Natural killer cell (primary cell): ENCODE data around the gene ATP2B1. TPM values are rescaled to one million over a fixed set of nuclear protein-coding genes. Genes with fewer than 3 reads are reported as not detected.
A peak's percentile ranks its signal among the peaks of the same experiment; 100 is the strongest.

Experiments used
- ATAC-seq, 3 donors: fragments of 150-1000 bp in 2 of 3; fragments of 200-7000 bp in 1 of 3; cut with Tn5 transposase; 1 replicate in 1 of 3; 2 replicates in 2 of 3; pipeline ENCODE4 v1.10.0; 2021; ENCODE audit warnings: mild to moderate bottlenecking in 2 of 3, moderate library complexity in 2 of 3
- DNase-seq, 2 donors: peaks; one replicate each; pipeline versions ENCODE4 v3.0.0 to v3.0.0-alpha.2; 2013 to 2021; ENCODE audit warnings: mixed read lengths in 1 of 2
- H3K27ac ChIP-seq: one replicate; pipeline ENCODE4 v1.5.1; 2013; ENCODE audit warnings: mild to moderate bottlenecking, low read length
- H3K27me3 ChIP-seq: one replicate; pipeline ENCODE4 v1.6.1; 2013; ENCODE audit warnings: low read length; ENCODE audit not compliant: control insufficient read depth, insufficient read depth
- H3K36me3 ChIP-seq: one replicate; pipeline ENCODE4 v1.6.1; 2013; ENCODE audit warnings: low read length; ENCODE audit not compliant: control insufficient read depth, insufficient read depth
- H3K4me1 ChIP-seq: one replicate; pipeline ENCODE4 v1.6.1; 2013; ENCODE audit warnings: low read length; ENCODE audit not compliant: control insufficient read depth, insufficient read depth
- H3K4me3 ChIP-seq: one replicate; pipeline ENCODE4 v1.5.1; 2013; ENCODE audit warnings: low read length
- H3K9me3 ChIP-seq: one replicate; pipeline ENCODE4 v1.6.1; 2013; ENCODE audit warnings: low read length; ENCODE audit not compliant: control insufficient read depth, insufficient read depth
- H3K27ac Mint-ChIP-seq, 2 donors: one replicate each; pipeline ENCODE4 v1.8.0; 2022; ENCODE audit warnings: mild to moderate bottlenecking in 2 of 2, mixed read lengths in 2 of 2, moderate library complexity in 1 of 2
- H3K27me3 Mint-ChIP-seq, 2 donors: one replicate each; pipeline ENCODE4 v1.8.0; 2022; ENCODE audit warnings: low read depth in 2 of 2, mixed read lengths in 2 of 2
- H3K36me3 Mint-ChIP-seq: one replicate; pipeline ENCODE4 v1.8.0; 2022; ENCODE audit warnings: mixed read lengths
- H3K4me1 Mint-ChIP-seq, 2 donors: one replicate each; pipeline ENCODE4 v1.8.0; 2022; ENCODE audit warnings: mixed read lengths in 2 of 2
- H3K4me3 Mint-ChIP-seq: one replicate; pipeline ENCODE4 v1.8.0; 2022; ENCODE audit warnings: mild to moderate bottlenecking, moderate library complexity, mixed read lengths
- H3K9me3 Mint-ChIP-seq, 2 donors: one replicate each; pipeline ENCODE4 v1.8.0; 2022; ENCODE audit warnings: mixed read lengths in 2 of 2
- WGBS: methylation state at CpG from one replicate; pipeline ENCODE4 v1.1.7; 2013; ENCODE audit warnings: missing lambda C conversion rate; ENCODE audit not compliant: insufficient coverage; 5-methylcytosine and 5-hydroxymethylcytosine counted together
- intact Hi-C: fragments of 100-400 bp; cut with micrococcal nuclease; formaldehyde crosslinking; loops from one replicate; pipeline ENCODE4 v1.14.2; 2022
- total RNA-seq, 4 donors: library from RNA; stranded (reverse); fragments of 120-200 nt in 1 of 4; gene quantifications; one replicate each; pipeline versions ENCODE4 v1.2.3 to v1.2.4, GENCODE V29; 2013 to 2022
- TF ChIP-seq, protein P1 (sequence below): fragments of 200-600 bp; IDR thresholded peaks from one replicate; pipeline ENCODE4 v1.8.0; 2022; ENCODE audit warnings: antibody characterized with exemption

The ATP2B1 gene
- total RNA-seq, 3 donors from 2014 or later (not counting 1 experiment from before 2014, with no cell fraction given): 87.8 to 97.6 (median 97.3) TPM

DNA sequence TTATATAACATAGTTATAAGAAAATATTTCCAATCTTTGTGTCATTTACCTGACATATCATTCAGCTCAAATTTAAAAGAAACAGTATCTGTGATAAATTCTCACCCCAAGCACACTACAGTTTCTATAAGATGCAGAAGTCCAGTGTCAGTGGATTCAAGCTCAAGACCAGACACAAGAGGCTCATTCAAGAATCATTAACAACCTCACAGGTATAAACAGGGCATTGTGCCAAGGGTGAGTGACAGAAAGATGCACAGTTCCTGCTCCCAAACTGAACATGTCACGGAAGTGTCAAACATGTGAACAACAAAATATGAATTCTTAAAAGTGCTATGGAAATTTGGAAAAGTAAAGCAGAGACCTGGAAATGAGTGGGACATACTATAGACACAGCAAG is 12.8 kb downstream of the ATP2B1 start:
- intact Hi-C loops: no loop called here
- 79% methylated on average over 1 of the region's 1 CpG for WGBS
- Histone ChIP-seq H3K4me1 (no peaks in the 10 kb centered on the region), H3K27ac (no peak overlapping the region), H3K4me3 (no peak overlapping the region), H3K36me3 (no peaks in the 10 kb centered on the region), H3K9me3 (no peaks in the 10 kb centered on the region), H3K27me3 (no peaks in the 10 kb centered on the region)
- no peaks in the 10 kb centered on the region for H3K9me3 Mint-ChIP-seq
- no peaks in the 10 kb centered on the region for H3K27me3 Mint-ChIP-seq
- peaks cover 78 to 80% of the 10 kb centered on the region in 2 donors for H3K4me1 Mint-ChIP-seq
- no peaks in the 10 kb centered on the region for H3K36me3 Mint-ChIP-seq
- no peak overlapping the region for H3K27ac Mint-ChIP-seq
- no peak overlapping the region for H3K4me3 Mint-ChIP-seq
- ATAC-seq: no peak
- TF ChIP-seq, protein P1, sequence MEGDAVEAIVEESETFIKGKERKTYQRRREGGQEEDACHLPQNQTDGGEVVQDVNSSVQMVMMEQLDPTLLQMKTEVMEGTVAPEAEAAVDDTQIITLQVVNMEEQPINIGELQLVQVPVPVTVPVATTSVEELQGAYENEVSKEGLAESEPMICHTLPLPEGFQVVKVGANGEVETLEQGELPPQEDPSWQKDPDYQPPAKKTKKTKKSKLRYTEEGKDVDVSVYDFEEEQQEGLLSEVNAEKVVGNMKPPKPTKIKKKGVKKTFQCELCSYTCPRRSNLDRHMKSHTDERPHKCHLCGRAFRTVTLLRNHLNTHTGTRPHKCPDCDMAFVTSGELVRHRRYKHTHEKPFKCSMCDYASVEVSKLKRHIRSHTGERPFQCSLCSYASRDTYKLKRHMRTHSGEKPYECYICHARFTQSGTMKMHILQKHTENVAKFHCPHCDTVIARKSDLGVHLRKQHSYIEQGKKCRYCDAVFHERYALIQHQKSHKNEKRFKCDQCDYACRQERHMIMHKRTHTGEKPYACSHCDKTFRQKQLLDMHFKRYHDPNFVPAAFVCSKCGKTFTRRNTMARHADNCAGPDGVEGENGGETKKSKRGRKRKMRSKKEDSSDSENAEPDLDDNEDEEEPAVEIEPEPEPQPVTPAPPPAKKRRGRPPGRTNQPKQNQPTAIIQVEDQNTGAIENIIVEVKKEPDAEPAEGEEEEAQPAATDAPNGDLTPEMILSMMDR: no peak
- DNase-seq: no peak

DNA sequence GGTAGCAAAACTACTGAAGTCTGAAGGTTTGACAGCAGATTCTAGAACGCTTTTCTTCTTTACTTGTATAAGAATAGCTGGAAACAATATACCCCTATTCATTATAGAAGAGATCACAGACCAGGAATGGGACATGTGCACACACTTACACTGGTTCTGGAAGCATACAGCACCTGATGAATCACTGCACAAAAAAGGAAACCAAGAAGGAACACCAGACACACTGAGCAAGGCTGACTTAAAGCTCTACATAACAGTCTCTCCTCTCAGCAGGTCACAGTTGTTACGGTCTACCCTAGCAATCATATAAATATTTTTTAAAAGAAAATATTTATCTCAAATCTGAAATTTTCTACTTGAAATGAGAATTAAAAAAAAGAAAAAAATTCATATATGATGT is 13.5 kb downstream of the ATP2B1 start:
- Mint-ChIP-seq H3K36me3 (no peaks in the 10 kb centered on the region), H3K4me3 (no peak overlapping the region), H3K4me1 (peaks cover 79% of the 10 kb centered on the region in 2 donors), H3K27ac (no peak overlapping the region), H3K27me3 (no peaks in the 10 kb centered on the region), H3K9me3 (no peaks in the 10 kb centered on the region)
- no peak overlapping the region for H3K4me3 ChIP-seq
- TF ChIP-seq, protein P1: no peak
- H3K27me3 ChIP-seq: no peaks in the 10 kb centered on the region
- no peaks in the 10 kb centered on the region for H3K9me3 ChIP-seq
- no peaks in the 10 kb centered on the region for H3K4me1 ChIP-seq
- no CpG with 5 or more reads among the region's 2 CpGs for WGBS
- DNase-seq: no peak
- ATAC-seq: peak in 1 of 3 donors; percentile 48
- no peaks in the 10 kb centered on the region for H3K36me3 ChIP-seq
- no peak overlapping the region for H3K27ac ChIP-seq
- intact Hi-C loops: no loop called here

DNA sequence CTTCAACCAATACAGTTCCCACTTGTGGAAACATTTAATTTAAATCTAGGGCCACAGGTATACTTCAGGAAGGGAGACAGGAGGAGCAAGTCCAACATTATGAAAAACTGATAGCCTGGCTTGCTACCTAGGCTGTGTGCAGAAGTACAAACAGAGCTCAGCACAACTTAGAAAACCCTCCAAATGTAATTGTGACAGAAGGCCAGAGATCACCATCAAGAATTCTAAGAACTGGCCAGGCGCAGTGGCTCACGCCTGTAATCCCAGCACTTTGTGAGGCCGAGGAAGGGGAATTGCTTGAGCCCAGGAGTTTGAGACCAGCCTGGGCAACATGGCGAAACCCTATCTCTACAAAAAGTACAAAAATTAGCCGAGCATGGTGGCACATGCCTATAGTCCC is 14.1 kb downstream of the ATP2B1 start:
- Histone ChIP-seq H3K27ac (no peak overlapping the region), H3K4me1 (no peaks in the 10 kb centered on the region), H3K9me3 (no peaks in the 10 kb centered on the region), H3K36me3 (no peaks in the 10 kb centered on the region), H3K4me3 (no peak overlapping the region), H3K27me3 (no peaks in the 10 kb centered on the region)
- Mint-ChIP-seq H3K36me3 (no peaks in the 10 kb centered on the region), H3K27me3 (no peaks in the 10 kb centered on the region), H3K4me1 (peaks cover 78 to 79% of the 10 kb centered on the region in 2 donors), H3K4me3 (no peak overlapping the region), H3K9me3 (no peaks in the 10 kb centered on the region), H3K27ac (peak overlapping the region in 1 of 2 donors; percentile 5)
- intact Hi-C loops: no loop called here
- TF ChIP-seq, protein P1: no peak
- ATAC-seq (no peak), DNase-seq (no peak)
- 99% methylated on average over 5 of the region's 5 CpGs for WGBS

DNA sequence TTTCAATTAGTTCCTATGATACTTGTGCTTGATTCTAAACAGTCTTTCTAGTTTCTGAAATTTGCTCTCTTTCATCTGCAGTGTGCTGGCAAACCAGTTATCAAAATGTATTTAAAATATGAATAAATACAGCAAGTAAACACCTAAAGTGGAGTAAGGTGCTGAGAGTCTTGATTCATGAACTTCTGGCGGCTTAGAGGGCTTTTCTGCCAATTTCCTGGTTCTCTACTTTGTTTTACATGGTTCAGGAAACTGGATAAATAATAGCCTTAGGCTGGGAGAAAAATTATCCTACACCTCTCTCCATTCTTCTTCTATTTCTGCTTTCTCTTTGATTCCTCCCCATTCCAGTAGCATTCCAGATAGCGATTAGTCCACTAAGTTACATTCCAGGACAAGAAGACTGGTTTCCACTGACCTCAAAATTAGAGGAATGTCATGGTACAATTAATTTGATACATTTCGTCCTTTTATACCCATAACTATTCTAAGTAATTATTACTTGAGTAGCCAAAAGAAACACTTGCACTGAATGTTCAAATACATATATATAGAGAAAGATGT is 14.9 kb downstream of the ATP2B1 start:
- TF ChIP-seq, protein P1: no peak
- Mint-ChIP-seq H3K9me3 (no peaks in the 10 kb centered on the region), H3K4me1 (peaks cover 76 to 80% of the 10 kb centered on the region in 2 donors), H3K36me3 (no peaks in the 10 kb centered on the region), H3K4me3 (no peak overlapping the region), H3K27me3 (no peaks in the 10 kb centered on the region), H3K27ac (no peak overlapping the region)
- no peak overlapping the region for H3K4me3 ChIP-seq
- intact Hi-C loops: no loop called here
- DNase-seq: no peak
- no peak overlapping the region for H3K27ac ChIP-seq
- ATAC-seq: no peak
- 100% methylated on average over 1 of the region's 3 CpGs for WGBS
- H3K27me3 ChIP-seq: no peaks in the 10 kb centered on the region
- no peaks in the 10 kb centered on the region for H3K4me1 ChIP-seq
- no peaks in the 10 kb centered on the region for H3K9me3 ChIP-seq
- H3K36me3 ChIP-seq: no peaks in the 10 kb centered on the region
